C4-2B (cell line): ENCODE measurements around the gene PI4K2A.

Experiments used
- ZFX ChIP-seq: fragments of 450-650 bp; IDR thresholded peaks from 2 replicates; pipeline ENCODE4 v1.6.1; 2017
- TF ChIP-seq, protein P1 (sequence below): fragments of 450-650 bp; conservative IDR thresholded peaks from 2 replicates; pipeline ENCODE4 v1.5.1; 2017; ENCODE audit warnings: mild to moderate bottlenecking

DNA sequence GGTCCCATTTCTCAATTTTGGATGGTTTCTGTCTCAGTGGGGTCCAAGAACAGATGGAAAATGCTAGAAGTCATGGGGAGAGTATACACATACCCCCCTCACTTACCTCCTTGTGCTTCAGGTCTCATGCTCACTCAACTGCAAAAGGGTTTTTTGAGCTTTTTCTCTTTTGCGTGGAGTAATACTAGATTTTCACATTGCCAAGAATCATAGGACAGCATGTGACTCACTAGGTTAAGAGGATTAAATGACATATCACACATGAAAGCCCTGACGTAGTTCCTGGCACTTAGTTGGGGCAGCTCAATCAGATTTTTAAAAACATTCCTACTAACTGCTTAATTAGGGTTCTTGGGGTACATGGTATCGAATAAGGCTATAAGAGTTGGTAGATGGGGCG lies 4.5 kb downstream of the PI4K2A start:
- TF ChIP-seq, protein P1, sequence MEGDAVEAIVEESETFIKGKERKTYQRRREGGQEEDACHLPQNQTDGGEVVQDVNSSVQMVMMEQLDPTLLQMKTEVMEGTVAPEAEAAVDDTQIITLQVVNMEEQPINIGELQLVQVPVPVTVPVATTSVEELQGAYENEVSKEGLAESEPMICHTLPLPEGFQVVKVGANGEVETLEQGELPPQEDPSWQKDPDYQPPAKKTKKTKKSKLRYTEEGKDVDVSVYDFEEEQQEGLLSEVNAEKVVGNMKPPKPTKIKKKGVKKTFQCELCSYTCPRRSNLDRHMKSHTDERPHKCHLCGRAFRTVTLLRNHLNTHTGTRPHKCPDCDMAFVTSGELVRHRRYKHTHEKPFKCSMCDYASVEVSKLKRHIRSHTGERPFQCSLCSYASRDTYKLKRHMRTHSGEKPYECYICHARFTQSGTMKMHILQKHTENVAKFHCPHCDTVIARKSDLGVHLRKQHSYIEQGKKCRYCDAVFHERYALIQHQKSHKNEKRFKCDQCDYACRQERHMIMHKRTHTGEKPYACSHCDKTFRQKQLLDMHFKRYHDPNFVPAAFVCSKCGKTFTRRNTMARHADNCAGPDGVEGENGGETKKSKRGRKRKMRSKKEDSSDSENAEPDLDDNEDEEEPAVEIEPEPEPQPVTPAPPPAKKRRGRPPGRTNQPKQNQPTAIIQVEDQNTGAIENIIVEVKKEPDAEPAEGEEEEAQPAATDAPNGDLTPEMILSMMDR = no peak
- TF ChIP-seq ZFX = no peak
